ENCODE measurements around the gene MACROD2.

The MACROD2 gene

GRCh38 chr20:15682690-15683089 lies 1687.4 kb downstream of the MACROD2 start:
- DNase-seq (ENCODE audit: low spot score): no peak
- TF ChIP-seq, protein P1, sequence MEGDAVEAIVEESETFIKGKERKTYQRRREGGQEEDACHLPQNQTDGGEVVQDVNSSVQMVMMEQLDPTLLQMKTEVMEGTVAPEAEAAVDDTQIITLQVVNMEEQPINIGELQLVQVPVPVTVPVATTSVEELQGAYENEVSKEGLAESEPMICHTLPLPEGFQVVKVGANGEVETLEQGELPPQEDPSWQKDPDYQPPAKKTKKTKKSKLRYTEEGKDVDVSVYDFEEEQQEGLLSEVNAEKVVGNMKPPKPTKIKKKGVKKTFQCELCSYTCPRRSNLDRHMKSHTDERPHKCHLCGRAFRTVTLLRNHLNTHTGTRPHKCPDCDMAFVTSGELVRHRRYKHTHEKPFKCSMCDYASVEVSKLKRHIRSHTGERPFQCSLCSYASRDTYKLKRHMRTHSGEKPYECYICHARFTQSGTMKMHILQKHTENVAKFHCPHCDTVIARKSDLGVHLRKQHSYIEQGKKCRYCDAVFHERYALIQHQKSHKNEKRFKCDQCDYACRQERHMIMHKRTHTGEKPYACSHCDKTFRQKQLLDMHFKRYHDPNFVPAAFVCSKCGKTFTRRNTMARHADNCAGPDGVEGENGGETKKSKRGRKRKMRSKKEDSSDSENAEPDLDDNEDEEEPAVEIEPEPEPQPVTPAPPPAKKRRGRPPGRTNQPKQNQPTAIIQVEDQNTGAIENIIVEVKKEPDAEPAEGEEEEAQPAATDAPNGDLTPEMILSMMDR (conservative IDR thresholded peaks at IDR 0.05; ENCODE audit: low read depth): no peak
- CTCF ChIA-PET: no interaction called here
- POLR2A ChIA-PET (ENCODE audit: low non-redundant PET): no interaction called here
- no peak overlapping the region for H3K27ac ChIP-seq

DNA sequence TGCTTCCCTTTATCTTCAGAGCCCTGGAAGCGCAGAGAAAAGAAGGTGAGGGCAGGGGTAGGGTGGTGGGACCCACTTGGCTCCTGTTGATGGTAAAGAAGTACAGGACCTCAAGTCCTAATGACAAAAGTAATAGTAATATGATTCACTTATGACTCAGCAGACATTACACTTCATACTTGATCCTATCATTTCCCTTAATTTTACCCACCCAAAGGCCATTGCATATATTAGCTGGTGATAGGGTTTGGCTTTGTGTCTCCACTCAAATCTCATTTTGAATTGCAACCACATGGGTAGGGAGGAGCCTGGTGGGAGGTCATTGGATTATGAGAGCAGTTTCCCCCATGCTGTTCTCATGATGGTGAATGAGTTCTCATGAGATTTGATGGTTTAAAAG lies 1697.3 kb downstream of the MACROD2 start:
- TF ChIP-seq, protein P1 (conservative IDR thresholded peaks at IDR 0.05; ENCODE audit: low read depth): no peak
- ChIA-PET CTCF (interaction anchor here (0.6 kb wide), 1 partner anchor 46 kb away, joined by 3 read pairs; no protein-coding TSS in a partner anchor), POLR2A (ENCODE audit: low non-redundant PET) (no interaction called here)
- no peak for DNase-seq (ENCODE audit: low spot score)
- no peak overlapping the region for H3K27ac ChIP-seq

GRCh38 chr20:15699431-15700146 lies 1704.3 kb downstream of the MACROD2 start:
- TF ChIP-seq, protein P1 (conservative IDR thresholded peaks at IDR 0.05; ENCODE audit: low read depth): no peak
- peak overlapping the region; percentile 81 for H3K27ac ChIP-seq
- no peak for DNase-seq (ENCODE audit: low spot score)
- CTCF ChIA-PET: interaction anchor here (0.5 to 0.7 kb wide), 4 partner anchors 13 to 1084 kb away, joined by 3 to 4 read pairs (median 3); no protein-coding TSS in a partner anchor
- POLR2A ChIA-PET (ENCODE audit: low non-redundant PET): no interaction called here

DNA sequence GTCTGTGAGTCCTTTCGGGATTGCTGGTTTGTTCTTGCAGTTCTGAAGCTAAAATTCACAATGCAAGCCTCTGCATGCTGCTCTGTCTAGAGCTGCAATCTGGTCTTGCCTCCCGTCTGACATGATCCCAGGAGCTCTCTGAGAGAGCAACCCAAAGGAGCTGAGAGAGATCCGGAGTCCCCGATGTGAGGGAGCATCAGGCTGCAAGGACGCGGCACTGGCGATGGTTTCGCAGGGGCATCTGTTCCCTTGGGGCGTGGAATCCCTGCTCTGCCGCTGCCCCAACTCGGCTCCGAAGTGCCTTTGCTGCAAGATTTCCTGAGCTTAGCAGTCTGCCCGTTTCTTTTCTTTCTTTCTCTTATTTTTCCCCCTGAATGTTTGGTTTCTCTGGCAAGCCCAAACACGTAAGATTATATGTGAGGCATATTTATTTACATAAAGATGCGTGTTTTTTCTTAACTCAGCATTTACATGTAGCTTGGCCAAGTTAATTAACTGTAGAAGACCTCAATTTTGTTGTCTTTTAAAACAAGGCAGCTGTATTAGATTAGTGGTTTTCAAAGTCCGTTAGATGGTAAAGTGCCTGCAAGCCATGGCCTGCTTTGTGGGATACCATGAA lies 1704.9 kb downstream of the MACROD2 start:
- peak; percentile 23 for DNase-seq (ENCODE audit: low spot score)
- ChIA-PET POLR2A (ENCODE audit: low non-redundant PET) (no interaction called here), CTCF (interaction anchor here (0.5 to 0.6 kb wide), 4 partner anchors 13 to 1085 kb away, joined by 3 to 7 read pairs (median 3); no protein-coding TSS in a partner anchor)
- TF ChIP-seq, protein P1 (conservative IDR thresholded peaks at IDR 0.05; ENCODE audit: low read depth): no peak
- H3K27ac ChIP-seq: peak overlapping the region; percentile 81

DNA sequence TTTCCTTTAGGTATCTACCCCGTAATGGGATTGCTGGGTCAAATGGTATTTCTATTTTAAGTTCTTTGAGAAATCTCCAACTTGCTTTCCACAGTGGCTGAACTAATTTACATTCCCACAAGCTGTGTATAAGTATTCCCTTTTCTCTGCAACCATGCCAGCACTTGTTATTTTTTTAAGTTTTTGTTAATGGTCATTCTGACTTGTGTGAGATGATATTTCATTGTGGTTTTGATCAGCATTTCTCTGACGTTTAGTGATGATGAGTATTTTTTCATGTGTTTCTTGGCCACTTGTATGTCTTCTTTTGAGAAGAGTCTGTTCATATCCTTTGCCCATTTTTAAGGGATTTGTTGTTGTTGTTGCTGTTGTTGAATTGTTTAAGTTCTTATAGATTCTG lies 1706.8 kb downstream of the MACROD2 start:
- H3K27ac ChIP-seq: no peak overlapping the region
- POLR2A ChIA-PET (ENCODE audit: low non-redundant PET): no interaction called here
- CTCF ChIA-PET: no interaction called here
- TF ChIP-seq, protein P1 (conservative IDR thresholded peaks at IDR 0.05; ENCODE audit: low read depth): no peak
- DNase-seq (ENCODE audit: low spot score): no peak

GRCh38 chr20:15703171-15703911 lies 1708.0 kb downstream of the MACROD2 start:
- CTCF ChIA-PET: no interaction called here
- peak; percentile 91 for DNase-seq (ENCODE audit: low spot score)
- TF ChIP-seq, protein P1 (conservative IDR thresholded peaks at IDR 0.05; ENCODE audit: low read depth): no peak
- H3K27ac ChIP-seq: no peak overlapping the region
- POLR2A ChIA-PET (ENCODE audit: low non-redundant PET): no interaction called here
